B cell (primary cell): Measurements from ENCODE around the gene CELF2. TPM values are rescaled to one million over a fixed set of nuclear protein-coding genes. Genes with fewer than 3 reads are reported as not detected.

Source experiments
- ATAC-seq: fragments of 200-7000 bp; cut with Tn5 transposase; one replicate; pipeline ENCODE4 v1.10.0; 2021; ENCODE audit warnings: low read depth, mild to moderate bottlenecking, moderate number of reproducible peaks, moderate library complexity
- CTCF ChIA-PET: fragments of 350-600 bp; sonication (Branson Sonifier 250); formaldehyde crosslinking; loops from one replicate; lab custom pipeline; 2021; ENCODE audit warnings: antibody characterized with exemption, inconsistent platforms; lab: Charles Lee
- POLR2A ChIA-PET: fragments of 350-600 bp; sonication (Branson Sonifier 250); formaldehyde crosslinking; loops from one replicate; lab custom pipeline; 2021; ENCODE audit warnings: antibody characterized with exemption; lab: Charles Lee
- DNase-seq: peaks from one replicate; pipeline ENCODE4 v3.0.0; 2013
- H2AFZ ChIP-seq: 2 replicates; pipeline ENCODE4 v1.6.1; 2012; ENCODE audit warnings: mild to moderate bottlenecking, low read depth, low read length; ENCODE audit not compliant: insufficient read depth, poor library complexity, severe bottlenecking
- H3K27ac ChIP-seq, 2 donors: 1 replicate in 1 of 2; 2 replicates in 1 of 2; pipeline ENCODE4 v1.5.1; 2012 to 2013; ENCODE audit warnings: low read length in 2 of 2, mild to moderate bottlenecking in 2 of 2, moderate library complexity in 1 of 2
- H3K27me3 ChIP-seq, 4 experiments: fragments of 200-600 bp in 1 of 4; sonication (generic) in 1 of 4; replicated peaks in 1 of 4; 1 replicate in 2 of 4; 2 replicates in 2 of 4; pipeline versions ENCODE4 v1.6.1 to v1.7.0; 2013 to 2016; ENCODE audit warnings: low read length in 3 of 4, mild to moderate bottlenecking in 2 of 4, mixed read lengths in 1 of 4, moderate library complexity in 1 of 4; ENCODE audit not compliant: insufficient read depth in 4 of 4, control insufficient read depth in 3 of 4; ENCODE audit errors: control extremely low read depth in 1 of 4
- H3K36me3 ChIP-seq, 2 experiments: replicated peaks in 1 of 2; 1 replicate in 1 of 2; 2 replicates in 1 of 2; pipeline versions ENCODE4 v1.6.1 to v1.7.1; 2013; ENCODE audit warnings: low read length in 1 of 2; ENCODE audit not compliant: insufficient read depth in 2 of 2, control insufficient read depth in 1 of 2; ENCODE audit errors: control extremely low read depth in 1 of 2, extremely low read depth in 1 of 2
- H3K4me1 ChIP-seq, 2 donors: fragments of 200-600 bp in 1 of 2; sonication (generic) in 1 of 2; 1 replicate in 1 of 2; 2 replicates in 1 of 2; pipeline versions ENCODE4 v1.5.1 to v1.6.1; 2013 to 2017; ENCODE audit warnings: low read length in 2 of 2; ENCODE audit not compliant: control insufficient read depth in 2 of 2, insufficient read depth in 2 of 2
- H3K4me2 ChIP-seq: replicated peaks from 2 replicates; pipeline ENCODE3; 2012; ENCODE audit warnings: mild to moderate bottlenecking, low read depth, low read length; ENCODE audit not compliant: poor library complexity, severe bottlenecking
- H3K4me3 ChIP-seq, 5 experiments: fragments of 200-600 bp in 1 of 5; sonication (generic) in 1 of 5; 1 replicate in 3 of 5; 2 replicates in 2 of 5; pipeline versions ENCODE4 v1.5.1 to v1.7.0; 2011 to 2016; ENCODE audit warnings: low read length in 4 of 5, mild to moderate bottlenecking in 4 of 5, low read depth in 2 of 5, control low read depth in 1 of 5, moderate library complexity in 1 of 5; ENCODE audit not compliant: insufficient read depth in 1 of 5; ENCODE audit errors: control extremely low read depth in 1 of 5, extremely low read depth in 1 of 5
- H3K79me2 ChIP-seq: fragments of 200-600 bp; sonication (generic); one replicate; pipeline ENCODE4 v1.6.0; 2016; ENCODE audit warnings: low read length; ENCODE audit not compliant: control insufficient read depth, insufficient read depth
- H3K9ac ChIP-seq: fragments of 200-600 bp; sonication (generic); 2 replicates; pipeline ENCODE4 v1.6.1; 2017; ENCODE audit warnings: mild to moderate bottlenecking, low read length, moderate library complexity
- H3K9me3 ChIP-seq, 3 donors: one replicate each; pipeline versions ENCODE4 v1.6.1 to v1.7.1; 2013; ENCODE audit warnings: low read length in 2 of 3; ENCODE audit not compliant: control insufficient read depth in 2 of 3, insufficient read depth in 1 of 3; ENCODE audit errors: control extremely low read depth in 1 of 3
- H4K20me1 ChIP-seq: 2 replicates; pipeline ENCODE4 v1.6.0; 2012; ENCODE audit warnings: mild to moderate bottlenecking, low read length; ENCODE audit not compliant: insufficient read depth, control insufficient read depth, poor library complexity, severe bottlenecking
- H3K27ac Mint-ChIP-seq: one replicate; pipeline ENCODE4 v1.8.0; 2021; ENCODE audit warnings: mixed read lengths
- H3K27me3 Mint-ChIP-seq: one replicate; pipeline ENCODE4 v1.8.0; 2021; ENCODE audit warnings: mixed read lengths
- H3K4me1 Mint-ChIP-seq: one replicate; pipeline ENCODE4 v1.8.0; 2021; ENCODE audit warnings: mixed read lengths
- H3K4me3 Mint-ChIP-seq: one replicate; pipeline ENCODE4 v1.8.0; 2021; ENCODE audit warnings: mixed read lengths
- H3K9me3 Mint-ChIP-seq: one replicate; pipeline ENCODE4 v1.8.0; 2022; ENCODE audit warnings: mixed read lengths; ENCODE audit not compliant: insufficient read depth
- EZH2 ChIP-seq: IDR thresholded peaks from 2 replicates; pipeline ENCODE4 v1.6.1; 2012; ENCODE audit warnings: borderline replicate concordance, low read depth, mild to moderate bottlenecking, moderate library complexity, low read length; ENCODE audit not compliant: insufficient read depth, poor library complexity, severe bottlenecking
- WGBS: methylation state at CpG from one replicate; pipeline ENCODE4 v1.1.5; 2013; ENCODE audit warnings: missing lambda C conversion rate; ENCODE audit not compliant: insufficient coverage; 5-methylcytosine and 5-hydroxymethylcytosine counted together
- intact Hi-C: fragments of 100-400 bp; cut with micrococcal nuclease; formaldehyde crosslinking; loops from one replicate; pipeline ENCODE4 v1.10.0; 2022
- polyA plus RNA-seq: library from polyadenylated mRNA; depleted of rRNA; stranded (reverse); fragments of >200 nt; gene quantifications from 2 replicates; pipeline ENCODE4 v1.2.3, GENCODE V29; 2012
- total RNA-seq, 2 donors: library from RNA; stranded (reverse); fragments of 120-200 nt in 1 of 2; gene quantifications; 1 replicate in 1 of 2; 2 replicates in 1 of 2; pipeline versions ENCODE4 v1.2.3 to v1.2.4, GENCODE V29; 2013 to 2022
- TF ChIP-seq, protein P1 (sequence below): fragments of 200-600 bp; IDR thresholded peaks from one replicate; pipeline ENCODE4 v1.8.0; 2022; ENCODE audit warnings: antibody characterized with exemption, mild to moderate bottlenecking

The CELF2 gene
- total and polyA plus RNA-seq, 2 donors (not counting 1 experiment from before 2014, with no cell fraction given) = 59.5 to 112 TPM

DNA sequence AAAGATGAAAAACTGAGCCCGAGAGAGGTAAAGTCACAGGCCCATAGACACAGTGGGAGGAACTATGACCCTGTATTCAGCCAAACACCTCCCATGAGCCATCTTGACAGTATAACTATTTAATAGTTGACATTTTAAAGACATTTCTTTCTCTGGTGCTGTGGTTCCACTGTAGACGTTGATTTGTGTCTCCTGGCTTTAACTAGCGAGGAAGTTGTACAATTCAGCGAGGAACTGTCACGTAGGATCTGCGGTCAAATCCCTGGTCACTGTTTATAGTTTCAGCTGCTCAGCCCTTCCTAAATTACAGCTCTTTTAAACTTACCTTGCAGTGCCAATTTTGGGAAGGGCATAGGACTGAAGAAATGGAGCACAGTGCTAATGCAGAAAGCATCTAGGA lies 7.1 kb upstream of the CELF2 start:
- 60% methylated on average over 1 of the region's 6 CpGs for WGBS
- Histone ChIP-seq H3K27ac (no peak overlapping the region), H2AFZ (no peak overlapping the region), H3K79me2 (no peaks in the 10 kb centered on the region), H3K9ac (no peak overlapping the region), H3K27me3 (peaks cover 0 to 41% (median 19%) of the 10 kb centered on the region in 4 experiments), H3K4me2 (no peak overlapping the region), H3K4me3 (no peak overlapping the region), H3K4me1 (no peaks in the 10 kb centered on the region), H3K9me3 (no peaks in the 10 kb centered on the region), H3K36me3 (no peaks in the 10 kb centered on the region), H4K20me1 (no peaks in the 10 kb centered on the region)
- ATAC-seq = no peak
- DNase-seq = no peak
- POLR2A ChIA-PET = no interaction called here
- Mint-ChIP-seq H3K27ac (no peak overlapping the region), H3K9me3 (no peaks in the 10 kb centered on the region), H3K4me1 (peaks cover 4% of the 10 kb centered on the region), H3K27me3 (peaks cover 77% of the 10 kb centered on the region), H3K4me3 (no peak overlapping the region)
- intact Hi-C loops = loop anchor here (10.0 kb wide), 1 partner anchor 254 kb away; no protein-coding TSS in a partner anchor
- CTCF ChIA-PET = no interaction called here
- no peak for TF ChIP-seq EZH2
- TF ChIP-seq, protein P1, sequence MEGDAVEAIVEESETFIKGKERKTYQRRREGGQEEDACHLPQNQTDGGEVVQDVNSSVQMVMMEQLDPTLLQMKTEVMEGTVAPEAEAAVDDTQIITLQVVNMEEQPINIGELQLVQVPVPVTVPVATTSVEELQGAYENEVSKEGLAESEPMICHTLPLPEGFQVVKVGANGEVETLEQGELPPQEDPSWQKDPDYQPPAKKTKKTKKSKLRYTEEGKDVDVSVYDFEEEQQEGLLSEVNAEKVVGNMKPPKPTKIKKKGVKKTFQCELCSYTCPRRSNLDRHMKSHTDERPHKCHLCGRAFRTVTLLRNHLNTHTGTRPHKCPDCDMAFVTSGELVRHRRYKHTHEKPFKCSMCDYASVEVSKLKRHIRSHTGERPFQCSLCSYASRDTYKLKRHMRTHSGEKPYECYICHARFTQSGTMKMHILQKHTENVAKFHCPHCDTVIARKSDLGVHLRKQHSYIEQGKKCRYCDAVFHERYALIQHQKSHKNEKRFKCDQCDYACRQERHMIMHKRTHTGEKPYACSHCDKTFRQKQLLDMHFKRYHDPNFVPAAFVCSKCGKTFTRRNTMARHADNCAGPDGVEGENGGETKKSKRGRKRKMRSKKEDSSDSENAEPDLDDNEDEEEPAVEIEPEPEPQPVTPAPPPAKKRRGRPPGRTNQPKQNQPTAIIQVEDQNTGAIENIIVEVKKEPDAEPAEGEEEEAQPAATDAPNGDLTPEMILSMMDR = no peak

DNA sequence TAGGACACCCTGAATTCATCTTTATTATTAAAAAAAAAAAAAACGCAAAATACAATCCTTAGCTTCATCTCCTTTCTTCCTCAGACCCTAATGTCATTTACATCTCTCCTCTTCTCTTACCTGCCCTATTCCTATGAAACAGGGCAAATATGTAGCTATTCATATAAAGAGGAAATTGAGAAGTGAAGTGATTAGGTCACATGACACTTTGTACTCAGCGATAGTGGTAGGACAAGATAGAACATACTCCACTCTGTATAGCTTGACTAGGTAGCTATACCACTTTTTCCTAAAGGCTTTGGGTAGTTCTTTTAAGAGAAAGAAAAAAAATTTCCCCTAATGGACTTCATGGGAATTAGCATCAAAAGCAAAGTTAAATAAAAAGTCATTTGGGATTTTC lies 6.2 kb upstream of the CELF2 start:
- WGBS = no CpG with 5 or more reads among the region's 2 CpGs
- Histone ChIP-seq H3K9ac (no peak overlapping the region), H3K9me3 (no peaks in the 10 kb centered on the region), H3K4me2 (no peak overlapping the region), H3K27ac (no peak overlapping the region), H3K4me3 (no peak overlapping the region), H3K27me3 (peaks cover 0 to 48% (median 23%) of the 10 kb centered on the region in 4 experiments), H4K20me1 (no peaks in the 10 kb centered on the region), H3K36me3 (no peaks in the 10 kb centered on the region), H3K4me1 (no peaks in the 10 kb centered on the region), H2AFZ (no peak overlapping the region), H3K79me2 (no peaks in the 10 kb centered on the region)
- TF ChIP-seq, protein P1 = no peak
- no peak for TF ChIP-seq EZH2
- intact Hi-C loops = loop anchor here (10.0 kb wide), 1 partner anchor 253 kb away; no protein-coding TSS in a partner anchor
- Mint-ChIP-seq H3K27me3 (peaks cover 74% of the 10 kb centered on the region), H3K27ac (no peak overlapping the region), H3K4me1 (peaks cover 4% of the 10 kb centered on the region), H3K4me3 (no peak overlapping the region), H3K9me3 (no peaks in the 10 kb centered on the region)
- CTCF ChIA-PET = interaction anchor here (0.7 to 1.4 kb wide), 4 partner anchors 10 to 134 kb away, joined by 3 to 4 read pairs (median 4); no protein-coding TSS in a partner anchor
- POLR2A ChIA-PET = no interaction called here
- no peak for ATAC-seq
- no peak for DNase-seq
